Measurements from ENCODE around the gene PRR13. TPM values are rescaled to one million over a fixed set of nuclear protein-coding genes. Genes with fewer than 3 reads are reported as not detected.

The PRR13 gene
- total and polyA plus RNA-seq, 2 experiments from 2014 or later = 150 to 457 TPM

DNA sequence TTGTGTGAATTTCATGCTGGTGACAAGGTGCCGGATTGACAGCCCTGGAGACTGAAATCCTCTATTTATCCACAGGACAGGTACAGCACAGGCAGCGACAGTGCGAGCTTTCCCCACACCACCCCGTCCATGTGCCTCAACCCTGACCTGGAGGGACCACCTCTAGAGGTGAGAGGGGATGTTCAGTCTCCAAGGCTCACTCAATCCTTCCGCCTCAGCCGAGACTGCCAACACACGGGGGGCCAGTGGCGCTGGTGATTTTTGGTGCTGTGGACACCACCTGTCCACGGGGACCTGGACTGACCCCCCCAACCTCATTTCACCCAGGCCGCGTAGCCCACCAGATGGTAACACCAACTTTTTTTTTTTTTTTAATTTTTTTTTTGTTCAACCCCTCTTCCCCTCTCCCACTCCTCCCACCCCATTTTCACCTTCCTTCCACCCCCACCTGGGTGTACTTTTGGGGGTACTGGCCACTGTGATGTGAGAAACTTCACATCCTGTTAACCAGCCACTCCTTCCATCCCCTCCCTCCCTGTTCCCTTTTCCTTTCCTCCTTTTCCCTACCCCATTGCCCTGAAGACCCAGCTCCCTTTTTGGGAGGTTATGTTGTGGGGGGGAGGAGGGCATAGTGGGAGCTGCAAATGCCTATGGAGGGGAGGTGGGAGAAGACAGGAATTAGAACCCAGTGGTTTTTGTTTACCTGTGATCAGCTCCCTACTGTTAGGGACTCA, 23.3 kb downstream of the PRR13 start:
- Histone ChIP-seq H3K4me3 (no peak overlapping the region), H3K9me3 (ENCODE audit: low read depth) (no peaks in the 10 kb centered on the region), H3K79me2 (peaks cover 98% of the 10 kb centered on the region), H3K27me3 (no peaks in the 10 kb centered on the region), H3K4me1 (ENCODE audit: insufficient read depth) (no peaks in the 10 kb centered on the region), H2AFZ (no peak overlapping the region), H3K9me2 (replicated peaks; ENCODE audit: insufficient read depth) (no peaks in the 10 kb centered on the region), H3K27ac (no peak overlapping the region), H3K36me3 (replicated peaks; ENCODE audit: insufficient read depth, low read depth) (no peaks in the 10 kb centered on the region), H4K20me1 (ENCODE audit: insufficient read depth, poor library complexity, severe bottlenecking) (peaks cover 87% of the 10 kb centered on the region), H3K4me2 (no peak overlapping the region)
- no peak for TF ChIP-seq EZH2phosphoT487 (IDR thresholded peaks at IDR 0.05; ENCODE audit: low read depth, severe bottlenecking, unreplicated experiment)
- no peak for TF ChIP-seq EZH2 (IDR thresholded peaks at IDR 0.05; ENCODE audit: borderline replicate concordance)
- TF ChIP-seq, protein P1, sequence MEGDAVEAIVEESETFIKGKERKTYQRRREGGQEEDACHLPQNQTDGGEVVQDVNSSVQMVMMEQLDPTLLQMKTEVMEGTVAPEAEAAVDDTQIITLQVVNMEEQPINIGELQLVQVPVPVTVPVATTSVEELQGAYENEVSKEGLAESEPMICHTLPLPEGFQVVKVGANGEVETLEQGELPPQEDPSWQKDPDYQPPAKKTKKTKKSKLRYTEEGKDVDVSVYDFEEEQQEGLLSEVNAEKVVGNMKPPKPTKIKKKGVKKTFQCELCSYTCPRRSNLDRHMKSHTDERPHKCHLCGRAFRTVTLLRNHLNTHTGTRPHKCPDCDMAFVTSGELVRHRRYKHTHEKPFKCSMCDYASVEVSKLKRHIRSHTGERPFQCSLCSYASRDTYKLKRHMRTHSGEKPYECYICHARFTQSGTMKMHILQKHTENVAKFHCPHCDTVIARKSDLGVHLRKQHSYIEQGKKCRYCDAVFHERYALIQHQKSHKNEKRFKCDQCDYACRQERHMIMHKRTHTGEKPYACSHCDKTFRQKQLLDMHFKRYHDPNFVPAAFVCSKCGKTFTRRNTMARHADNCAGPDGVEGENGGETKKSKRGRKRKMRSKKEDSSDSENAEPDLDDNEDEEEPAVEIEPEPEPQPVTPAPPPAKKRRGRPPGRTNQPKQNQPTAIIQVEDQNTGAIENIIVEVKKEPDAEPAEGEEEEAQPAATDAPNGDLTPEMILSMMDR (IDR thresholded peaks at IDR 0.05; ENCODE audit: poor library complexity) = no peak
- no peak for DNase-seq (ENCODE audit: low spot score)
- WGBS (ENCODE audit: low lambda C conversion rate, missing lambda C conversion rate) = 93% methylated on average over 11 of the region's 11 CpGs

- no peak overlapping the region for H3K27ac ChIP-seq
- no peak for DNase-seq (ENCODE audit: low spot score)
- H3K9me3 ChIP-seq (ENCODE audit: low read depth) = no peaks in the 10 kb centered on the region
- H3K27me3 ChIP-seq = no peaks in the 10 kb centered on the region
- peaks cover 97% of the 10 kb centered on the region for H3K79me2 ChIP-seq
- 83% methylated on average over 2 of the region's 2 CpGs for WGBS (ENCODE audit: low lambda C conversion rate, missing lambda C conversion rate)
- no peak overlapping the region for H2AFZ ChIP-seq
- H3K4me1 ChIP-seq (ENCODE audit: insufficient read depth) = no peaks in the 10 kb centered on the region
- H3K4me3 ChIP-seq = no peak overlapping the region
- peaks cover 87% of the 10 kb centered on the region for H4K20me1 ChIP-seq (ENCODE audit: insufficient read depth, poor library complexity, severe bottlenecking)
- H3K36me3 ChIP-seq (replicated peaks; ENCODE audit: insufficient read depth, low read depth) = no peaks in the 10 kb centered on the region
- H3K9me2 ChIP-seq (replicated peaks; ENCODE audit: insufficient read depth) = no peaks in the 10 kb centered on the region
- no peak overlapping the region for H3K4me2 ChIP-seq
- TF ChIP-seq, protein P1 (IDR thresholded peaks at IDR 0.05; ENCODE audit: poor library complexity) = no peak
- TF ChIP-seq EZH2 (IDR thresholded peaks at IDR 0.05; ENCODE audit: borderline replicate concordance) (no peak), EZH2phosphoT487 (IDR thresholded peaks at IDR 0.05; ENCODE audit: low read depth, severe bottlenecking, unreplicated experiment) (no peak)
Measured at GRCh38 chr12:53465679-53466078, 24.1 kb downstream of the PRR13 start.

- no peak overlapping the region for H3K4me3 ChIP-seq
- no peak overlapping the region for H2AFZ ChIP-seq
- no peak for DNase-seq (ENCODE audit: low spot score)
- H3K27me3 ChIP-seq = no peaks in the 10 kb centered on the region
- WGBS (ENCODE audit: low lambda C conversion rate, missing lambda C conversion rate) = 85% methylated on average over 4 of the region's 4 CpGs
- H3K36me3 ChIP-seq (replicated peaks; ENCODE audit: insufficient read depth, low read depth) = no peaks in the 10 kb centered on the region
- peaks cover 83% of the 10 kb centered on the region for H4K20me1 ChIP-seq (ENCODE audit: insufficient read depth, poor library complexity, severe bottlenecking)
- H3K27ac ChIP-seq = no peak overlapping the region
- H3K9me2 ChIP-seq (replicated peaks; ENCODE audit: insufficient read depth) = no peaks in the 10 kb centered on the region
- H3K4me2 ChIP-seq = no peak overlapping the region
- TF ChIP-seq, protein P1 (IDR thresholded peaks at IDR 0.05; ENCODE audit: poor library complexity) = no peak
- TF ChIP-seq EZH2 (IDR thresholded peaks at IDR 0.05; ENCODE audit: borderline replicate concordance) (no peak), EZH2phosphoT487 (IDR thresholded peaks at IDR 0.05; ENCODE audit: low read depth, severe bottlenecking, unreplicated experiment) (no peak)
- H3K4me1 ChIP-seq (ENCODE audit: insufficient read depth) = no peaks in the 10 kb centered on the region
- peaks cover 97% of the 10 kb centered on the region for H3K79me2 ChIP-seq
- H3K9me3 ChIP-seq (ENCODE audit: low read depth) = no peaks in the 10 kb centered on the region
Measured at GRCh38 chr12:53466640-53467039, 25.1 kb downstream of the PRR13 start.
